GDM1 (cell line): ENCODE results near the gene PFAS.

Source experiments
- DNase-seq: peaks from one replicate; lab custom pipeline; 2025; lab: John Stamatoyannopoulos, UW

PFAS gene

GRCh38 chr17:8294814-8295316 is 45.8 kb downstream of the PFAS start:
- DNase-seq, result no peak

- DNase-seq, result no peak
Measured at GRCh38 chr17:8300226-8300625, 51.1 kb downstream of the PFAS start.

GRCh38 chr17:8300627-8301242 is 51.6 kb downstream of the PFAS start:
- DNase-seq, result peak; percentile 54

GRCh38 chr17:8310601-8311123 is 61.6 kb downstream of the PFAS start:
- DNase-seq, result no peak

GRCh38 chr17:8311131-8311790 is 62.2 kb downstream of the PFAS start:
- no peak for DNase-seq

GRCh38 chr17:8312251-8312650 is 63.2 kb downstream of the PFAS start:
- no peak for DNase-seq

GRCh38 chr17:8312726-8313600 is 63.9 kb downstream of the PFAS start:
- DNase-seq, result no peak

- no peak for DNase-seq
Measured at GRCh38 chr17:8314797-8315763, 66.0 kb downstream of the PFAS start.

GRCh38 chr17:8315764-8316217 is 66.7 kb downstream of the PFAS start:
- no peak for DNase-seq

GRCh38 chr17:8318010-8318935 is 69.2 kb downstream of the PFAS start:
- no peak for DNase-seq
